NCI-H1436 treated with DMSO at 0.1 percent for 48 hours (cell line): ENCODE data around the gene SPATS1.
"Not testable (repeated sequence)": the region's sequence is repeated elsewhere in the genome, so short reads cannot be mapped to it uniquely, and the experiment has no call there.

ENCODE experiments used
- DNase-seq: peaks from one replicate; lab custom pipeline; 2025; lab: John Stamatoyannopoulos, UW

SPATS1 gene

GRCh38 chr6:44311304-44311703 lies 31.1 kb upstream of the SPATS1 start:
- no peak for DNase-seq

GRCh38 chr6:44311767-44312166 lies 30.7 kb upstream of the SPATS1 start:
- DNase-seq: no peak

- peak; percentile 34 for DNase-seq
Observed at GRCh38 chr6:44312901-44313788, 29.3 kb upstream of the SPATS1 start, which contains the start of gene AARS2. TSS of gene AARS2 (minus strand) at chr6:44313347. CDS start at chr6:44313323, 24 bp downstream.

- DNase-seq: not testable (repeated sequence)
Observed at GRCh38 chr6:44314657-44315056, 27.8 kb upstream of the SPATS1 start.

- DNase-seq: no peak
Observed at GRCh38 chr6:44315516-44315915, 26.9 kb upstream of the SPATS1 start.

- no peak for DNase-seq
Observed at GRCh38 chr6:44315951-44316350, 26.5 kb upstream of the SPATS1 start.

GRCh38 chr6:44316481-44316880 lies 26.0 kb upstream of the SPATS1 start:
- DNase-seq: no peak

- not testable (repeated sequence) for DNase-seq
Observed at GRCh38 chr6:44317136-44317631, 25.3 kb upstream of the SPATS1 start.

- no peak for DNase-seq
Observed at GRCh38 chr6:44321210-44321609, 21.2 kb upstream of the SPATS1 start.

- no peak for DNase-seq
Observed at GRCh38 chr6:44327096-44327495, 15.4 kb upstream of the SPATS1 start.

- no peak for DNase-seq
Observed at GRCh38 chr6:44327760-44328159, 14.7 kb upstream of the SPATS1 start.

GRCh38 chr6:44328203-44328602 lies 14.2 kb upstream of the SPATS1 start:
- DNase-seq: not testable (repeated sequence)

GRCh38 chr6:44329858-44330257 lies 12.6 kb upstream of the SPATS1 start:
- DNase-seq: no peak

GRCh38 chr6:44332585-44332984 lies 9.9 kb upstream of the SPATS1 start:
- DNase-seq: no peak

GRCh38 chr6:44333273-44333919 lies 9.1 kb upstream of the SPATS1 start:
- DNase-seq: no peak

GRCh38 chr6:44333942-44334341 lies 8.5 kb upstream of the SPATS1 start:
- no peak for DNase-seq

- no peak for DNase-seq
Observed at GRCh38 chr6:44335631-44336030, 6.8 kb upstream of the SPATS1 start.

- peak; percentile 14 for DNase-seq
Observed at GRCh38 chr6:44338228-44339122, 4.0 kb upstream of the SPATS1 start.

- DNase-seq: no peak
Observed at GRCh38 chr6:44339301-44339700, 3.1 kb upstream of the SPATS1 start.

- no peak for DNase-seq
Observed at GRCh38 chr6:44339763-44340625, 2.5 kb upstream of the SPATS1 start.
